Measurements from ENCODE around the gene STARD3.

STARD3 gene

DNA sequence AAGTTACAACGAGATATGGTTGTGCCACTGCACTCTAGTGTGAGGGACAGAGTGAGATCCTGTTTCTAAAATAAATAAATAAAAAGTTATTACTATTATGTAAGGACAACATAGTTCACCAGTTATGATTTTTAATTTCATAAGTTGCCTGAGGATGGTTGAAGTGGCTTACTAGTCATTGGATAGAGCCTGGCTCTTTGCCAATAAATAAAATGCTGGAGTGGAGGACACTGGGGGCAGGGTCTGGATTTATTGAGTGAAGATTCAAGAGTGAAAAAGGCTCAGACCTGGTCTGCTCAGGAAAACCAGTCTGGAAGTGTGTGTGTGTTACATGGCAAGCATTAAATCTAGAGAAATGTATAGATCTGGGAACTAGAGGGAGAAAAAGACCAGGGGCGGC, 2.1 kb downstream of the STARD3 start:
- no peak for DNase-seq

- DNase-seq: no peak
Observed at GRCh38 chr17:39639566-39640458, 2.9 kb downstream of the STARD3 start.

DNA sequence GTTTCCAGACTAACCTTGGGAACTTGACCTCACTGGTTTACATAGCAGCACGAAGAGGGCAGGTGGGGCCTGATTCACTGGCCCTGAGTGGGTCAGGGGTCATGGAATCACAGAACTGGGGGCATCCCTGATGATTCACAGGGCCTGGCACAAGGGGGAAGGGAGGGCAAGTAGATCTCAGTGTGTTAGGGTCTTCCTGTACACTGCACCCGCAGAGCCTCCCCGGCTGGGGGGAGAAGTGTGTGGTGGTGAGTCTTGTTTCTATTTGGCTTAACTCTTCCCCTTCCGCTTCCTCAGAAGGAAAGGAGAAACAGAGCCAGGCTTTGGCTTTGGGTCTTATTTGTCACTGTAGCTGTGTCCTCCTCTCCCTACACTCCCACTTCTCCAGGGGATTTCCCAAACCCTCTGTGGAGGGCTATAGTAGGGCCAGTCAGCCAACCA, 3.7 kb downstream of the STARD3 start:
- no peak for DNase-seq

GRCh38 chr17:39641097-39641496, 4.2 kb downstream of the STARD3 start:
- DNase-seq: no peak

- DNase-seq: no peak
Observed at GRCh38 chr17:39641883-39642282, 4.9 kb downstream of the STARD3 start.

GRCh38 chr17:39642291-39643074, 5.5 kb downstream of the STARD3 start:
- DNase-seq: no peak

GRCh38 chr17:39643271-39643670, 6.3 kb downstream of the STARD3 start:
- DNase-seq: no peak

DNA sequence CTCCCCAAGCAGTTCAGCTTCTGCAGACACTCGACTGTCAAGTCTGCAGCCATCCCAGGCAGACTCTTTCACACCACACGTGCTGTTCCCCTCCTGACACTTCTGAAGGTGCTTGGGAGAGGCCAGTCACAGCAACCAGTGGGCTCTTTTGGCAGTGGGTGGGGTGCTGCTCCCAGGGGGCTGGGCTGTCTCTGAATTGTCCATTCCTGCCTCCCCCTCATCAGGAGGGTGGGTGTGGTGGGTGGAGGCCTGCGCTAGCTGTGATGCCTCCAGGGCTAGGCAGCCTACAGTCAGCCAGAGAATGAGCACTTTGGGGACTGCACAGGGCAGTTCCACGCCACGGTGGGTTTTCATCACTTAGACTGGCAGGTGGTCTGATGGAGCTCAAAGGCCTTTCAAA, 10.3 kb downstream of the STARD3 start:
- DNase-seq: no peak

GRCh38 chr17:39648616-39649366, 11.8 kb downstream of the STARD3 start:
- no peak for DNase-seq

DNA sequence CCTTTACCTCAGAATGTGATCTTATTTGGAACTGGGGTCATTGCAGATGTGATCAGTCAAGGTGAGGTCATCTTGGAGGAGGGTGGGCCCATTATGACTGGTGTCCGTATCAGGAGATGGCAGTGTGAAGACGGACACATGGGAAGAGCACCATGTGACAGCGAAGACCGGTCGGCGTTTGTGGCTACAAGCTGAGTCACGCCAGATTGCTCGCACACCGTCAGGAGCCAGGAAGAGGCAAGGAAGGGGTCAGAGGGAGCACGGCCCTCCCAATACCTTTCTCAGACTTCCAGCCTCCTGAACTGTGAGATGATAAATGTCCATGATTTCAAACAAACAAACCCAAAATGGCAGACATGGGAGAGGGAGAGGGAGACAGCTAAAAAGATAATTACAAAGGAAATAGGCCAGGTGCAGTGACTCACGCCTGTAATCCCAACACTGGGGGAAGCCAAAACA, 13.2 kb downstream of the STARD3 start:
- DNase-seq: no peak

DNA sequence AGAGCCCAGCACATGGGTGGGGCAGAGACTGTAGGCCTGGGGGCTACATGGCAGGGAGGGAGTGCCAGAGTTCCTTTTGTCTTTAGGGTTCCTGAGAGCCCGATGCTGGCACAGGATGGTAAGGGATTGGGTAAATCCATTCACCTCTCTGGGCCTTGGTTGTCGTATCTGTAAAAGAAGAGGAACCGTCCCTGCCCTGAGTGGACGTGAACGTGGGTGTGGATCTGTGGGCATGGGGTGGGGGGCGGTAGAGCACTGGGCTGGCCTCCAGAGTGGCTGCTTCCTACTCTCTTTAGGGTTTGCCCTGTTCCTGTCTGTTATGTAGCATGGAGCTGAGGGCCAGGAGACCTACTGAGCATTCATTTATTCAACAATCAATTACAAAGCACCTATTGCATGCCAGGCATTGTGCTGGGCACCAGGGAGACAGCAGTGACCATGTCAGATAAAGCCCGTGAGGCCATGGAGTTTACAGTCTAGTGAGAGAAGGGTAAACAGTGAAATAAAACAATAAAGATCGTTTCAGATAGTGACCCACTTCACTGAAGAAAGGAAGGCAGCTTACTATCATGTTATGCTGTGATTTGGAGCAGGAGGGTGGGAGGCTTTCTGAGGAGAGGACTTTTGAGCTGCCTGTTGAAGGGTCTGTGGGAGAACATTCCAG, 15.1 kb downstream of the STARD3 start:
- no peak for DNase-seq

DNA sequence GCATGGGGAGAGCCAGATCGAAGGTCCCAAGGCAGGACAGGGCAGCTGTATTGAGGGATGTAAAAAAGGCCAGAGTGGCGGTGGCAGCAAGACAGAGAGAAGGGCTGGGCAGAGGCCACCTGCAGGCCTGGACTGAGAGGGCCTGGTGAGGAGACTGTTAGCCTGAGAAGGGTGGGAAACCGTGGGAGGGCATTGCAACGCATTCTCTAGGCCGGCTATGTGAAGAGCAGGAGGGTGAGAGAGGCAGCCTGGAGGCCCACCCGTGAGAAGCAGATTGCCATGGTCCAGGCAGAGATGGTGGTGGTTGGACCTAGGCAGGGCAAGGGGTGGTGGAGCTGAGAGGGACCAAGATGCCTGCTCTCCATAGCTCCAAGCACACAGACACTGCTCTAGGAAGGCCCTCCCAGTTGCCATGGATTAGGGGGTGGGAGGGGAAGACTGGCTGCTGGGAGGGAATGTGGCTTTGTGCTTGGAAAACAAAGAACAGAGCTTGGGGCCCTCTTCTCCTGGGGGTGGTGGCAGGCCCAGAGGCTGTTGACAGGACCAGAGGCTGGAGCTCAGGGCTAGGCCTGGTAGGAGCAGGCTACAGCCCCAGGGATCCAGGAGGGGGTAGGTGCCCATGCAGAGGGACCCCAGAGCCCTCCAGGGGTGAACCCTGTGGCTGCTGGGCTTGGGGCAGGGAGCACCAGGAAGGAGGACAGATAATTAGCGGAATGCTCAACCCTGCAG, 15.8 kb downstream of the STARD3 start:
- DNase-seq: no peak

DNA sequence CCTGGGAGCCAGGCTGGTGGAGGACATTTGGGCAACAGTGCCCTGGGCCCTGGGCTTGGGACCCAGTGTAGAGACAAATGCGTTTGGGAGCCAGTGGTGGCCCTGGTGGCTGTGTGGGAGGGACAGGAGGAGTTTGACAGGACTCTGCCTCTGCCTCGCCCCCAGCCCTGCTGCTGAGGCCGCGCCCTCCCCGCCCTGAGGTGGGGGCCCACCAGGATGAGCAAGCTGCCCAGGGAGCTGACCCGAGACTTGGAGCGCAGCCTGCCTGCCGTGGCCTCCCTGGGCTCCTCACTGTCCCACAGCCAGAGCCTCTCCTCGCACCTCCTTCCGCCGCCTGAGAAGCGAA, 16.3 kb downstream of the STARD3 start:
- no peak for DNase-seq

GRCh38 chr17:39653662-39654331, 16.9 kb downstream of the STARD3 start:
- no peak for DNase-seq

GRCh38 chr17:39655105-39655504, 18.2 kb downstream of the STARD3 start:
- no peak for DNase-seq

GRCh38 chr17:39658346-39658745, 21.4 kb downstream of the STARD3 start:
- no peak for DNase-seq

- DNase-seq: no peak
Observed at GRCh38 chr17:39658760-39659159, 21.8 kb downstream of the STARD3 start.

- DNase-seq: no peak
Observed at GRCh38 chr17:39659279-39660010, 22.5 kb downstream of the STARD3 start.

DNA sequence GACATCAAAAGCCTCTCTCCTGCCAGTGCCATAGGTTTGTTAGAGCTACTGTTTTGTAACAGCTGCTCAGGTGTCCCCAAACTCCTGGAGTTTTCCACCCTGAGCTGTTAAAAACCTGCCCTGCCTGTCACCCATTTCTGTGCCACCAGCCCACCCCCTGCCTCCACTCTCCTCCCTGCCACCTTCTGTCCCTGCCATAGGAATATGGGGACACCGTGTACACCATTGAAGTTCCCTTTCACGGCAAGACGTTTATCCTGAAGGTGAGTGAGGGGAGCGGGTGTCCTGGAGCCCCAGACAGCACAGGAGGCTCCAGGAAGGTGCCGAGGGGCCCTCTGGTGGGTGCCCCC, 23.0 kb downstream of the STARD3 start:
- DNase-seq: no peak
